MG63 (cell line): ENCODE data around the gene NRDE2. TPM values are rescaled to one million over a fixed set of nuclear protein-coding genes. Genes with fewer than 3 reads are reported as not detected.

Experiments
- total RNA-seq: library from RNA; depleted of rRNA; stranded (reverse); fragments of >200 nt; shearing (Covaris generic); gene quantifications from 2 replicates; pipeline ENCODE4 v1.2.3, GENCODE V29; 2014; ENCODE audit warnings: low replicate concordance; rRNA removed

The NRDE2 gene
- total RNA-seq, 1 experiment from 2014 or later = 5.5 TPM

Other genes starting within 250 kb of the NRDE2 start
- 135 and 215 TPM in 2 replicates for gene PSMC1, start 75.4 kb downstream of the NRDE2 start, total RNA-seq
- gene CALM1, start 65.1 kb upstream of the NRDE2 start, total RNA-seq = 122 and 307 TPM in 2 replicates